ENCODE measurements around the gene STK25.

DNA sequence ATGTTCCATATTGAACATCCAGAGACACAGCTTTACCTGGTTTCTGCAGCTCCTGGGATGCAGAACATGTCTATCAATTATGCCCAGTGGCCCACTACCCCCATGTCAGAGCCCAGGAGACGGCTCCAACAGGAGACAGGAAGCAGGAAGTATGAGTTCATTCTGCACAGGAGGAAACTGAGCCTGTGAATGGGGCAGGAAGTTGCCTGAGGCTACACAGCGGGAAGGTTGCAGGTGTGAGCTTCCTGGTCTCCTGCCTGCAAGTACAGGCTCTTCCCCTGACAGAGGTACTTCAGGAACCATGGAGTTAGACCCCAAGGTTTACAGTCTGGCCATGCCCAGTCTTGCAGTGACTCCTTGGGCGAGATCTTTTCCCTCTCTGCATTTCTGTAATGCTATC, 47.3 kb upstream of the STK25 start:
- TF ChIP-seq YY1 (IDR thresholded peaks at IDR 0.05; ENCODE audit: low read depth, low read length) (no peak), BMI1 (IDR thresholded peaks at IDR 0.05; ENCODE audit: borderline replicate concordance) (no peak), HDAC2 (IDR thresholded peaks at IDR 0.05) (no peak), NBN (IDR thresholded peaks at IDR 0.05) (no peak)
- TF ChIP-seq, protein P1, sequence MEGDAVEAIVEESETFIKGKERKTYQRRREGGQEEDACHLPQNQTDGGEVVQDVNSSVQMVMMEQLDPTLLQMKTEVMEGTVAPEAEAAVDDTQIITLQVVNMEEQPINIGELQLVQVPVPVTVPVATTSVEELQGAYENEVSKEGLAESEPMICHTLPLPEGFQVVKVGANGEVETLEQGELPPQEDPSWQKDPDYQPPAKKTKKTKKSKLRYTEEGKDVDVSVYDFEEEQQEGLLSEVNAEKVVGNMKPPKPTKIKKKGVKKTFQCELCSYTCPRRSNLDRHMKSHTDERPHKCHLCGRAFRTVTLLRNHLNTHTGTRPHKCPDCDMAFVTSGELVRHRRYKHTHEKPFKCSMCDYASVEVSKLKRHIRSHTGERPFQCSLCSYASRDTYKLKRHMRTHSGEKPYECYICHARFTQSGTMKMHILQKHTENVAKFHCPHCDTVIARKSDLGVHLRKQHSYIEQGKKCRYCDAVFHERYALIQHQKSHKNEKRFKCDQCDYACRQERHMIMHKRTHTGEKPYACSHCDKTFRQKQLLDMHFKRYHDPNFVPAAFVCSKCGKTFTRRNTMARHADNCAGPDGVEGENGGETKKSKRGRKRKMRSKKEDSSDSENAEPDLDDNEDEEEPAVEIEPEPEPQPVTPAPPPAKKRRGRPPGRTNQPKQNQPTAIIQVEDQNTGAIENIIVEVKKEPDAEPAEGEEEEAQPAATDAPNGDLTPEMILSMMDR (IDR thresholded peaks at IDR 0.05 in 2 of 3, conservative IDR thresholded peaks at IDR 0.05 in 1 of 3; ENCODE audit: control insufficient read depth in 2 of 3, extremely low read depth in 1 of 3, insufficient read depth in 1 of 3, low read depth in 3 of 3, low read length in 3 of 3), result no peak
